ENCODE results near the gene MSI2. TPM values are rescaled to one million over a fixed set of nuclear protein-coding genes. Genes with fewer than 3 reads are reported as not detected.
"Not testable (repeated sequence)": the region's sequence is repeated elsewhere in the genome, so short reads cannot be mapped to it uniquely, and the experiment has no call there.

Gene MSI2
- total RNA-seq, 2 donors from 2014 or later, result 53.1 to 74.0 TPM

GRCh38 chr17:57211543-57211942, 44.8 kb upstream of the MSI2 start:
- 56% methylated on average over 4 of the region's 4 CpGs for WGBS
- Histone ChIP-seq H3K4me1 (replicated peaks) (no peaks in the 10 kb centered on the region), H3K27me3 (replicated peaks; ENCODE audit: insufficient read depth) (no peaks in the 10 kb centered on the region), H3K4me3 (no peak overlapping the region), H3K36me3 (no peaks in the 10 kb centered on the region), H3K9me3 (no peaks in the 10 kb centered on the region), H3K27ac (no peak overlapping the region)
- no peak for DNase-seq (ENCODE audit: low spot score)
- intact Hi-C loops (cut with DNase I), result no loop called here
- TF ChIP-seq POLR2AphosphoS5 (IDR thresholded peaks at IDR 0.05) (no peak), CTCF (IDR thresholded peaks at IDR 0.05) (no peak), POLR2A (IDR thresholded peaks at IDR 0.05) (no peak)

- Histone ChIP-seq H3K9me3 (no peaks in the 10 kb centered on the region), H3K27ac (no peak overlapping the region), H3K27me3 (replicated peaks; ENCODE audit: insufficient read depth) (no peaks in the 10 kb centered on the region), H3K4me3 (no peak overlapping the region), H3K36me3 (no peaks in the 10 kb centered on the region), H3K4me1 (replicated peaks) (no peaks in the 10 kb centered on the region)
- TF ChIP-seq POLR2AphosphoS5 (IDR thresholded peaks at IDR 0.05), result no peak
- no peak for TF ChIP-seq POLR2A (IDR thresholded peaks at IDR 0.05)
- intact Hi-C loops (cut with DNase I), result no loop called here
- no peak for DNase-seq (ENCODE audit: low spot score)
- whole genome bisulfite sequencing, result 96% methylated on average over 5 of the region's 5 CpGs
Measured at GRCh38 chr17:57213180-57213825, 43.0 kb upstream of the MSI2 start.

GRCh38 chr17:57215317-57215716, 41.0 kb upstream of the MSI2 start:
- H3K9me3 ChIP-seq, result no peaks in the 10 kb centered on the region
- no peaks in the 10 kb centered on the region for H3K36me3 ChIP-seq
- intact Hi-C loops (cut with DNase I), result no loop called here
- H3K4me3 ChIP-seq, result no peak overlapping the region
- WGBS, result 10% methylated on average over 8 of the region's 8 CpGs
- TF ChIP-seq CTCF (IDR thresholded peaks at IDR 0.05), result no peak
- no peak for TF ChIP-seq POLR2A (IDR thresholded peaks at IDR 0.05)
- peak; percentile 91 for TF ChIP-seq POLR2AphosphoS5 (IDR thresholded peaks at IDR 0.05)
- no peaks in the 10 kb centered on the region for H3K4me1 ChIP-seq (replicated peaks)
- DNase-seq (ENCODE audit: low spot score), result peak; percentile 71
- H3K27me3 ChIP-seq (replicated peaks; ENCODE audit: insufficient read depth), result no peaks in the 10 kb centered on the region
- peak overlapping the region; percentile 56 to 68 for H3K27ac ChIP-seq

- Histone ChIP-seq H3K27ac (no peak overlapping the region), H3K4me3 (no peak overlapping the region), H3K9me3 (no peaks in the 10 kb centered on the region), H3K4me1 (replicated peaks) (no peaks in the 10 kb centered on the region), H3K27me3 (replicated peaks; ENCODE audit: insufficient read depth) (no peaks in the 10 kb centered on the region), H3K36me3 (no peaks in the 10 kb centered on the region)
- TF ChIP-seq CTCF (IDR thresholded peaks at IDR 0.05), result no peak
- TF ChIP-seq POLR2A (IDR thresholded peaks at IDR 0.05), result no peak
- no peak for TF ChIP-seq POLR2AphosphoS5 (IDR thresholded peaks at IDR 0.05)
- intact Hi-C loops (cut with DNase I), result no loop called here
- DNase-seq (ENCODE audit: low spot score), result no peak
- WGBS, result 87% methylated on average over 3 of the region's 3 CpGs
Measured at GRCh38 chr17:57221366-57222350, 34.7 kb upstream of the MSI2 start.

GRCh38 chr17:57222422-57222821, 33.9 kb upstream of the MSI2 start:
- H3K36me3 ChIP-seq; intact Hi-C loops (cut with DNase I); H3K9me3 ChIP-seq; H3K4me3 ChIP-seq; H3K27me3 ChIP-seq (replicated peaks; ENCODE audit: insufficient read depth); DNase-seq (ENCODE audit: low spot score); H3K27ac ChIP-seq; H3K4me1 ChIP-seq (replicated peaks): not testable (repeated sequence)
- 97% methylated on average over 1 of the region's 1 CpG for WGBS
